HG03039 (cell line): ENCODE measurements around the gene PZP.
"Not testable (repeated sequence)": the region's sequence is repeated elsewhere in the genome, so short reads cannot be mapped to it uniquely, and the experiment has no call there.

Source experiments
- ATAC-seq: cut with Tn5 transposase; IDR thresholded peaks from one replicate; pipeline ENCODE4 v1.9.1; 2021; ENCODE audit warnings: mild to moderate bottlenecking, moderate library complexity; ENCODE audit not compliant: unreplicated experiment

Gene PZP

GRCh38 chr12:9208229-9208628 lies at the start of gene PZP:
Gene PZP, minus strand, starts transcription at chr12:9208395. Its CDS starts 54 bp downstream, at chr12:9208341.
- ATAC-seq = no peak

GRCh38 chr12:9256758-9257405 lies 48.7 kb upstream of the PZP start:
- ATAC-seq = no peak

- no peak for ATAC-seq
Observed at GRCh38 chr12:9256341-9256740, 48.1 kb upstream of the PZP start.

- ATAC-seq = no peak
Observed at GRCh38 chr12:9255837-9256236, 47.6 kb upstream of the PZP start.

GRCh38 chr12:9253464-9253863 lies 45.3 kb upstream of the PZP start:
- ATAC-seq = no peak

GRCh38 chr12:9252791-9253190 lies 44.6 kb upstream of the PZP start:
- ATAC-seq = not testable (repeated sequence)

GRCh38 chr12:9252256-9252655 lies 44.1 kb upstream of the PZP start:
- no peak for ATAC-seq

- ATAC-seq = no peak
Observed at GRCh38 chr12:9248435-9248834, 40.2 kb upstream of the PZP start.

- peak; percentile 86 for ATAC-seq
Observed at GRCh38 chr12:9244894-9245293, 36.7 kb upstream of the PZP start.

GRCh38 chr12:9243999-9244649 lies 35.9 kb upstream of the PZP start:
- ATAC-seq = no peak

GRCh38 chr12:9241301-9241700 lies 33.1 kb upstream of the PZP start:
- no peak for ATAC-seq

- ATAC-seq = no peak
Observed at GRCh38 chr12:9240776-9241175, 32.6 kb upstream of the PZP start.

GRCh38 chr12:9240004-9240635 lies 31.9 kb upstream of the PZP start:
- not testable (repeated sequence) for ATAC-seq

GRCh38 chr12:9237286-9237685 lies 29.1 kb upstream of the PZP start:
- ATAC-seq = no peak

- no peak for ATAC-seq
Observed at GRCh38 chr12:9235519-9235918, 27.3 kb upstream of the PZP start.

- ATAC-seq = no peak
Observed at GRCh38 chr12:9227950-9228349, 19.8 kb upstream of the PZP start.

GRCh38 chr12:9223830-9224229 lies 15.6 kb upstream of the PZP start:
- ATAC-seq = no peak

- ATAC-seq = no peak
Observed at GRCh38 chr12:9221483-9221882, 13.3 kb upstream of the PZP start.

- not testable (repeated sequence) for ATAC-seq
Observed at GRCh38 chr12:9221011-9221410, 12.8 kb upstream of the PZP start.

GRCh38 chr12:9214534-9214933 lies 6.3 kb upstream of the PZP start:
- no peak for ATAC-seq

GRCh38 chr12:9211687-9212086 lies 3.5 kb upstream of the PZP start:
- ATAC-seq = no peak

GRCh38 chr12:9204380-9204779 lies 3.8 kb downstream of the PZP start:
- no peak for ATAC-seq
